ENCODE data around the gene CD3E.

GRCh38 chr11:118294053-118294452 is 10.5 kb upstream of the CD3E start:
- TF ChIP-seq GATA2 (IDR thresholded peaks at IDR 0.05; ENCODE audit: low read depth, low read length) = no peak
- no peak for TF ChIP-seq GATA3 (IDR thresholded peaks at IDR 0.05; ENCODE audit: low read depth, low read length)
